ENCODE results near the gene DCLK3.

- TF ChIP-seq CTCF (conservative IDR thresholded peaks at IDR 0.05; ENCODE audit: low read depth, low read length): no peak
- TF ChIP-seq EZH2 (IDR thresholded peaks at IDR 0.05; ENCODE audit: borderline replicate concordance, low read depth, low read length, poor library complexity, severe bottlenecking): no peak
Observed at GRCh38 chr3:36736301-36736700, 28.1 kb downstream of the DCLK3 start.
